Ovary (tissue), 3 donors: Measurements from ENCODE around the gene PHACTR3.

Experiments
- EP300 ChIP-seq: sonication (generic); formaldehyde crosslinking; IDR thresholded peaks from one replicate; pipeline ENCODE4 v1.6.1; 2017; ENCODE audit warnings: antibody characterized with exemption
- TF ChIP-seq, protein P1 (sequence below), 3 donors: fragments of 450-650 bp in 2 of 3; fragments of 200-600 bp in 1 of 3; IDR thresholded peaks; one replicate each; pipeline versions ENCODE4 v1.5.1 to v1.8.0; 2016 to 2022; ENCODE audit warnings: antibody characterized with exemption in 3 of 3, mild to moderate bottlenecking in 1 of 3
- donor health status: DM: no; HTN: no; CAD: no.

DNA sequence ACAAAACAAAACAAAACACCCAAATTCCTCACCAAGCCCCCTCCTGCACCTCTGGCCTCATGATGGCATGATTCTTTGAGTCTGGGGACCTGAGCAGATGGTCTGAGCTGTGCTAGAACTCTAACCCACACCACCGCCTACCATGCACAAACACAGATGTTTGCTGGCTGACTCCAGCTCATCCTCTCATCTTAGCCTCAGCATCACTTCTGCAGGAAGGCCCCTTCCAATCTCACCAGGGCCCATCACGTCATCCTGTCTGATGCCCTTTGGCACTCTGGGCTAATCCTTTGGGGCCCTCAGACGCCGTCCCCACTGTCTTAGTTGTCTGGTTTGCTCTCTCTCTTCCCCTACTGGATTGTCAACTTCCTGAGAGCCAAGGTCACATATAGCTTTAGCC, 85.8 kb downstream of the PHACTR3 start:
- TF ChIP-seq, protein P1, sequence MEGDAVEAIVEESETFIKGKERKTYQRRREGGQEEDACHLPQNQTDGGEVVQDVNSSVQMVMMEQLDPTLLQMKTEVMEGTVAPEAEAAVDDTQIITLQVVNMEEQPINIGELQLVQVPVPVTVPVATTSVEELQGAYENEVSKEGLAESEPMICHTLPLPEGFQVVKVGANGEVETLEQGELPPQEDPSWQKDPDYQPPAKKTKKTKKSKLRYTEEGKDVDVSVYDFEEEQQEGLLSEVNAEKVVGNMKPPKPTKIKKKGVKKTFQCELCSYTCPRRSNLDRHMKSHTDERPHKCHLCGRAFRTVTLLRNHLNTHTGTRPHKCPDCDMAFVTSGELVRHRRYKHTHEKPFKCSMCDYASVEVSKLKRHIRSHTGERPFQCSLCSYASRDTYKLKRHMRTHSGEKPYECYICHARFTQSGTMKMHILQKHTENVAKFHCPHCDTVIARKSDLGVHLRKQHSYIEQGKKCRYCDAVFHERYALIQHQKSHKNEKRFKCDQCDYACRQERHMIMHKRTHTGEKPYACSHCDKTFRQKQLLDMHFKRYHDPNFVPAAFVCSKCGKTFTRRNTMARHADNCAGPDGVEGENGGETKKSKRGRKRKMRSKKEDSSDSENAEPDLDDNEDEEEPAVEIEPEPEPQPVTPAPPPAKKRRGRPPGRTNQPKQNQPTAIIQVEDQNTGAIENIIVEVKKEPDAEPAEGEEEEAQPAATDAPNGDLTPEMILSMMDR (IDR thresholded peaks at IDR 0.05): no peak
- TF ChIP-seq EP300: no peak
